Activated CD4-positive, CD25-positive, alpha-beta regulatory T cell treated with anti-CD3 and anti-CD28 coated beads, Interleukin-2, amount 50 U/mL, for 16 hours (primary cell): Measurements from ENCODE around the gene CENPH.
"Not testable (repeated sequence)": the region's sequence is repeated elsewhere in the genome, so short reads cannot be mapped to it uniquely, and the experiment has no call there.

ENCODE experiments used
- DNase-seq: peaks from one replicate; pipeline ENCODE4 v3.0.0-alpha.2; 2020; ENCODE audit warnings: low read depth, low spot score

The CENPH gene

GRCh38 chr5:69189162-69190086 is at the start of gene CENPH:
TSS of gene CENPH (plus strand) at chr5:69189583. CDS start at chr5:69189635, 52 bp downstream.
- peak; percentile 84 for DNase-seq

GRCh38 chr5:69140239-69140638 is 49.1 kb upstream of the CENPH start:
- not testable (repeated sequence) for DNase-seq

GRCh38 chr5:69140827-69141226 is 48.6 kb upstream of the CENPH start:
- no peak for DNase-seq

- not testable (repeated sequence) for DNase-seq
Measured at GRCh38 chr5:69148576-69148975, 40.8 kb upstream of the CENPH start.

- DNase-seq, result no peak
Measured at GRCh38 chr5:69148981-69149675, 40.3 kb upstream of the CENPH start.

GRCh38 chr5:69149676-69150010 is 39.7 kb upstream of the CENPH start:
- DNase-seq, result no peak

- DNase-seq, result no peak
Measured at GRCh38 chr5:69152731-69153130, 36.7 kb upstream of the CENPH start.

- no peak for DNase-seq
Measured at GRCh38 chr5:69156456-69156855, 32.9 kb upstream of the CENPH start.

- no peak for DNase-seq
Measured at GRCh38 chr5:69158039-69158438, 31.3 kb upstream of the CENPH start.

GRCh38 chr5:69160651-69161050 is 28.7 kb upstream of the CENPH start:
- DNase-seq, result no peak

- peak; percentile 95 for DNase-seq
Measured at GRCh38 chr5:69166686-69167492, 22.5 kb upstream of the CENPH start, which contains the start of gene CCNB1. TSS of gene CCNB1 (plus strand) at chr5:69167150. CDS start at chr5:69167263, 113 bp downstream.

GRCh38 chr5:69167493-69167855 is 21.9 kb upstream of the CENPH start:
- DNase-seq, result no peak

GRCh38 chr5:69167929-69168328 is 21.5 kb upstream of the CENPH start:
- DNase-seq, result no peak

GRCh38 chr5:69170495-69170894 is 18.9 kb upstream of the CENPH start:
- no peak for DNase-seq

- no peak for DNase-seq
Measured at GRCh38 chr5:69170969-69171368, 18.4 kb upstream of the CENPH start.

- not testable (repeated sequence) for DNase-seq
Measured at GRCh38 chr5:69181659-69182293, 7.6 kb upstream of the CENPH start.

GRCh38 chr5:69184621-69185020 is 4.8 kb upstream of the CENPH start:
- no peak for DNase-seq

- no peak for DNase-seq
Measured at GRCh38 chr5:69187342-69187741, 2.0 kb upstream of the CENPH start.

- no peak for DNase-seq
Measured at GRCh38 chr5:69188811-69189161, 597 bp upstream of the CENPH start.

- DNase-seq, result no peak
Measured at GRCh38 chr5:69202497-69202896, 13.1 kb downstream of the CENPH start.

GRCh38 chr5:69206528-69207190 is 17.3 kb downstream of the CENPH start:
- DNase-seq, result no peak
